ENCODE results near the gene METTL1.
"Not testable (repeated sequence)": the region's sequence is repeated elsewhere in the genome, so short reads cannot be mapped to it uniquely, and the experiment has no call there.

Gene METTL1

DNA sequence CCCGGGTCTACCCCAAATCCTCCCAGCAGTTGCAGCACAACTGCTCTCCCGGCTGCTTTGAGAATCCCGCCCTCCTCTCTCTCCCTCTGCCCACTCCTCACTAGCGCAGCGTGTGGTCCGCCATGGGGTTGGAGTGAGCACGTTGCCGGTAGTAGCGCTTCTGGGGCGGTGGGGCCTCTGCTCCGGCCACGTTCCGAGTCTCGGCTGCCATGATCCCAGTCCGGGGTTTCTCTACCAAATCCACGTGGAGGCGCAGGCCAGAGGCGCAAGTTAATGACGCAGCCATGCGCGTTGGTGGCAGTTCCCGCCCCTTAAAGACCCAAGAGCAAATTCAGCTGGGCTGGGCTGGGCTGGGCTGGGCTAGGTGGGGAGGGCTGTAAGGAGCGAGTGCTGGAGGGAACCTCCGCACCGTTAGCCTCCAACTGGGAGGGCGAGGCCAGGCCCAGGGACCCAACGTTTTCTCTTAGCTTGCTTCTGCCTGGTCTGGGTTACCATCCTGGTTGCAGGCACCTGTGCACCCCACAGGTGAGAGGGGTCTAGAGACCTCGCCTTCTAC lies at the start of gene METTL1:
Gene METTL1 (minus strand): TSS at position 233 of the 556 bp plus-strand sequence. CDS start 22 bp downstream, at position 211.
- peak; percentile 87 for ATAC-seq (ENCODE audit: insufficient read depth, low read depth)
- no peaks in the 10 kb centered on the region for H3K27me3 ChIP-seq (ENCODE audit: insufficient read depth, low read length, poor library complexity)

DNA sequence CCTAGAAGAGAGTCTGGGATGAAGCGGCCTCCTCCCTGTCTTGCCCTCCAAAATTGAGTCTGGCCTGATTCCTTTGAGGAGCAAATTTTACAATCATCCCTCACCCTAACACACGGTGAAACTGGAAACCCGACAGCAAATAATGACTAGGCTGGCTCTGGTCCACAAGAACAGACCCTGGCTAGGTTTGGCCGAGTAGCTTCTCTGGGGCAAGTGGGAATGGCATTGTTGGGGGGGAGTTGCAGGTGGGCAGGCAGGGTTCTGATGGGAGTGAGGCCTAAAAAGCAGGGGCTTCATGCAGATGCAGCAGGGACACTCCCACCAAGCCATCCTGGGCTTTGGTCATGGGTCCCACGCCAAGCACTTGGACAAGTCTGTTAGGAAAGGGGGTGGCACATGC lies 49.1 kb upstream of the METTL1 start:
- not testable (repeated sequence) for H3K4me3 ChIP-seq (ENCODE audit: low read depth in 1 of 2, low read length in 2 of 2); H3K27me3 ChIP-seq (ENCODE audit: insufficient read depth, low read length, poor library complexity); DNase-seq; H3K79me2 ChIP-seq (ENCODE audit: insufficient read depth, low read length); H2AFZ ChIP-seq (ENCODE audit: low read depth, low read length); H3K9me3 ChIP-seq (ENCODE audit: insufficient read depth, low read length, severe bottlenecking); H3K27ac ChIP-seq (ENCODE audit: low read length); H3K4me1 ChIP-seq (ENCODE audit: insufficient read depth, low read length); H3K9ac ChIP-seq (ENCODE audit: low read depth, low read length); ATAC-seq (ENCODE audit: insufficient read depth, low read depth); H4K20me1 ChIP-seq (ENCODE audit: insufficient read depth, low read length); H3K4me2 ChIP-seq (ENCODE audit: insufficient read depth, low read length)
- H3K36me3 ChIP-seq (ENCODE audit: insufficient read depth, low read length), result peaks cover 50% of the 10 kb centered on the region

More for the DNA sequence above, at the start of gene METTL1:
- Histone ChIP-seq H3K79me2 (ENCODE audit: insufficient read depth, low read length) (peaks cover 15% of the 10 kb centered on the region), H3K36me3 (ENCODE audit: insufficient read depth, low read length) (peaks cover 29% of the 10 kb centered on the region), H4K20me1 (ENCODE audit: insufficient read depth, low read length) (no peaks in the 10 kb centered on the region), H3K4me3 (ENCODE audit: low read depth in 1 of 2, low read length in 2 of 2) (peak within 1 kb of the TSS; percentile 56 to 85), H3K27ac (ENCODE audit: low read length) (peak within 1 kb of the TSS; percentile 88), H2AFZ (ENCODE audit: low read depth, low read length) (peak within 1 kb of the TSS; percentile 96), H3K9me3 (ENCODE audit: insufficient read depth, low read length, severe bottlenecking) (no peaks in the 10 kb centered on the region), H3K9ac (ENCODE audit: low read depth, low read length) (peak within 1 kb of the TSS; percentile 81), H3K4me1 (ENCODE audit: insufficient read depth, low read length) (peaks cover 25% of the 10 kb centered on the region), H3K4me2 (ENCODE audit: insufficient read depth, low read length) (peak within 1 kb of the TSS; percentile 96)
- no peak for TF ChIP-seq EZH2 (IDR thresholded peaks at IDR 0.05; ENCODE audit: borderline replicate concordance, low read depth, low read length, severe bottlenecking)
- TF ChIP-seq, protein P1, sequence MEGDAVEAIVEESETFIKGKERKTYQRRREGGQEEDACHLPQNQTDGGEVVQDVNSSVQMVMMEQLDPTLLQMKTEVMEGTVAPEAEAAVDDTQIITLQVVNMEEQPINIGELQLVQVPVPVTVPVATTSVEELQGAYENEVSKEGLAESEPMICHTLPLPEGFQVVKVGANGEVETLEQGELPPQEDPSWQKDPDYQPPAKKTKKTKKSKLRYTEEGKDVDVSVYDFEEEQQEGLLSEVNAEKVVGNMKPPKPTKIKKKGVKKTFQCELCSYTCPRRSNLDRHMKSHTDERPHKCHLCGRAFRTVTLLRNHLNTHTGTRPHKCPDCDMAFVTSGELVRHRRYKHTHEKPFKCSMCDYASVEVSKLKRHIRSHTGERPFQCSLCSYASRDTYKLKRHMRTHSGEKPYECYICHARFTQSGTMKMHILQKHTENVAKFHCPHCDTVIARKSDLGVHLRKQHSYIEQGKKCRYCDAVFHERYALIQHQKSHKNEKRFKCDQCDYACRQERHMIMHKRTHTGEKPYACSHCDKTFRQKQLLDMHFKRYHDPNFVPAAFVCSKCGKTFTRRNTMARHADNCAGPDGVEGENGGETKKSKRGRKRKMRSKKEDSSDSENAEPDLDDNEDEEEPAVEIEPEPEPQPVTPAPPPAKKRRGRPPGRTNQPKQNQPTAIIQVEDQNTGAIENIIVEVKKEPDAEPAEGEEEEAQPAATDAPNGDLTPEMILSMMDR (IDR thresholded peaks at IDR 0.05; ENCODE audit: borderline replicate concordance, extremely low read depth, low read length, poor library complexity, severe bottlenecking), result no peak
- DNase-seq, result peak; percentile 96

DNA sequence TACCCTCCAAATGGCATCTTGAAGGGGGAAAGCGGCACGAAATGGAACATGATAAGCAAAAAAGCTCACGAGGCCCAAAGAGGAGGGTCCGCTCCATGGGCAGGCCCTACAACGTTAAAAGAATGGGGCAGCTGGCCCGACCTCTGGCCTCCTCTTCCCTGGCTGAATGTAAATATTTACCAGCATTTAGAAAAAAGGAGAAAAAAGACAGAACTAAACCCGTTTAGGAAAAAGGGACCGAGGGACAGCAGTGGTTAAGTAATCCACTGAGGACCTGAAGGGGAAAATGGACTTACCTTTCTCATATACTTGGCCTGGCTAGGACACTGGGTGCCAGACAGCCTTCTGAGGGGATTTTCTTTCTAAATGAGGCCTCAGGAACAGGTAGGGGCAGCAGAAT lies 48.2 kb upstream of the METTL1 start:
- peaks cover 42% of the 10 kb centered on the region for H3K36me3 ChIP-seq (ENCODE audit: insufficient read depth, low read length)
- H3K4me2 ChIP-seq (ENCODE audit: insufficient read depth, low read length); H3K27ac ChIP-seq (ENCODE audit: low read length); DNase-seq; H3K4me1 ChIP-seq (ENCODE audit: insufficient read depth, low read length); H3K9me3 ChIP-seq (ENCODE audit: insufficient read depth, low read length, severe bottlenecking); H3K79me2 ChIP-seq (ENCODE audit: insufficient read depth, low read length); H4K20me1 ChIP-seq (ENCODE audit: insufficient read depth, low read length); ATAC-seq (ENCODE audit: insufficient read depth, low read depth); H3K9ac ChIP-seq (ENCODE audit: low read depth, low read length); H3K4me3 ChIP-seq (ENCODE audit: low read depth in 1 of 2, low read length in 2 of 2); H3K27me3 ChIP-seq (ENCODE audit: insufficient read depth, low read length, poor library complexity); H2AFZ ChIP-seq (ENCODE audit: low read depth, low read length): not testable (repeated sequence)

DNA sequence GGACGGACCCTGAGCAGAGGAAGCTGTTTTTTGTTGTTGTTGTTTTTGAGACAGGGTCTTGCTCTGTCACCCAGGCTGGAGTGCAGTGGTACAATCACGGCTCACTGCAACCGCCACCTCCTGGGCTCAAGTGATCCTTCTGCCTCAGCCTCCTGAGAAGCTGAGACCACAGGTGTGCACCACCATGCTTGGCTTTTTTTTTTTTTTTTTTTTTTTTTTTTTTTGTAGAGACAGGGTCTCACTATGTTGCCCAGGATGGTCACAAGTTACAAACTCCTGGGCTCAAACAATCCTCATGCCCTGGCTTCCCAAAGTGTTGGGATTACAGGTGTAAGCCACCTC lies 46.1 kb upstream of the METTL1 start:
- H3K4me2 ChIP-seq (ENCODE audit: insufficient read depth, low read length); H3K27ac ChIP-seq (ENCODE audit: low read length); H3K27me3 ChIP-seq (ENCODE audit: insufficient read depth, low read length, poor library complexity); H4K20me1 ChIP-seq (ENCODE audit: insufficient read depth, low read length); H2AFZ ChIP-seq (ENCODE audit: low read depth, low read length); ATAC-seq (ENCODE audit: insufficient read depth, low read depth); H3K9ac ChIP-seq (ENCODE audit: low read depth, low read length); H3K9me3 ChIP-seq (ENCODE audit: insufficient read depth, low read length, severe bottlenecking); DNase-seq; H3K4me3 ChIP-seq (ENCODE audit: low read depth in 1 of 2, low read length in 2 of 2); H3K79me2 ChIP-seq (ENCODE audit: insufficient read depth, low read length); H3K4me1 ChIP-seq (ENCODE audit: insufficient read depth, low read length): not testable (repeated sequence)
- peaks cover 20% of the 10 kb centered on the region for H3K36me3 ChIP-seq (ENCODE audit: insufficient read depth, low read length)

DNA sequence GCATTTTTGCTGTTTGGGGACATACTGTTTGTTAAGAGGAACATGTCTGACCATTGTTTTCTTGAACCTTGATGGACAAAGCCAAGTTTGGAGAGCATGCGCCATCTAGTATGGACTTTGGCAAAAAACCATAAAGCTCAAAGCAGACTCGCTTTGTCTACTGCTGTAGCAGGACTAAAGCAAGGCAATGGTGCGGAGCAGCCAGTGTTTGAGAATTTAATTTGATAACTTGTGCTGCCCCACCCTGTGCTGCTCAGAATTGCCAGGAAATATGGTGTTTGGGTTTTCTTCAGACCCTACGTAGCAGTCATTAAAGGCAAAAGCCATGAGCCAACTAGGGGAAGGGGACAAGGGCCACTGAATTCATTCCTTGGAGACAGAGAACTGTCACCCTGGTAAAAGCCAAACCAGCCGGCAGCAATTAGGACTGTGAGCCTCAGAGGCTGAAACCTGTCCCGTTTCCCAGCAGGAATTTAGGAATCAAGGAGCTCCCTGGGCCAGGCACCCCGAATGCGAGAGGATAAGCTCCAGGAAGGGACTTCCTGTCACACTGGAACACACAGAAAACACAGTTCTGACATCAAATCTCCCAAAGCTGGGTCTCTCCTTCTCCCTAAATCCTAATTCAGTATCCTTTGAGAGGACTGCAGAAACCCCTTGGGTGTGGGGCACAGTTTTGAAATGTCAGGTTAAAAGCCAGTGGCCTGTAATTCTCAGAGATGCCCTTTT lies 45.5 kb upstream of the METTL1 start:
- Histone ChIP-seq H3K27ac (ENCODE audit: low read length) (no peak overlapping the region), H3K79me2 (ENCODE audit: insufficient read depth, low read length) (no peaks in the 10 kb centered on the region), H3K4me3 (ENCODE audit: low read depth in 1 of 2, low read length in 2 of 2) (no peak overlapping the region), H3K27me3 (ENCODE audit: insufficient read depth, low read length, poor library complexity) (no peaks in the 10 kb centered on the region), H3K4me2 (ENCODE audit: insufficient read depth, low read length) (no peak overlapping the region), H3K9ac (ENCODE audit: low read depth, low read length) (no peak overlapping the region), H3K9me3 (ENCODE audit: insufficient read depth, low read length, severe bottlenecking) (no peaks in the 10 kb centered on the region), H3K36me3 (ENCODE audit: insufficient read depth, low read length) (peaks cover 15% of the 10 kb centered on the region), H4K20me1 (ENCODE audit: insufficient read depth, low read length) (0 out of 2 replicates have a peak, but pooled peaks cover 3% of the 10 kb centered on the region), H3K4me1 (ENCODE audit: insufficient read depth, low read length) (no peaks in the 10 kb centered on the region), H2AFZ (ENCODE audit: low read depth, low read length) (no peak overlapping the region)
- ATAC-seq (ENCODE audit: insufficient read depth, low read depth) (no peak), DNase-seq (no peak)
- TF ChIP-seq, protein P1 (IDR thresholded peaks at IDR 0.05; ENCODE audit: borderline replicate concordance, extremely low read depth, low read length, poor library complexity, severe bottlenecking), result no peak
- no peak for TF ChIP-seq EZH2 (IDR thresholded peaks at IDR 0.05; ENCODE audit: borderline replicate concordance, low read depth, low read length, severe bottlenecking)
